ENCODE measurements around the gene COLEC11.
"Not testable (repeated sequence)": the region's sequence is repeated elsewhere in the genome, so short reads cannot be mapped to it uniquely, and the experiment has no call there.

Gene COLEC11

DNA sequence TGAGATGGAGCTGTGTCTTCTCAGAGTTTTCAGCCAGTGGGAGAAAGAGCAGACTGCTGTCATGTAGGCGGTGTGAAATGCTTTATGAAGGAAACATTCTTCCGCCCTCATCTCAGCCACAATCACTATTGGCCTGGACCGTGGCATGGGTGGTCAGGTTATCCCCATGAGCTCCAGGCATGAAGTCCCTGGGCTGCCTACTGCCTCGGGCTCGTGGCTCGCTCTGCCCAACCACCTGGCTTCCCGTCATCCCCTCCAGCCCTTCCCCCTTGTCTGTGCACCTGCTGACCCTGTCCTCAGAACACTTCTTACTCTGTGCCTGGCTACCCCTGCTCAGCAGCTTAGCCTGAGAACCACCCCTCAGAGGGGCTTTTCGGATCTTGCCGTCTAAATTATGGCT, 15.5 kb downstream of the COLEC11 start:
- H3K9me3 ChIP-seq (ENCODE audit: low read length) = no peaks in the 10 kb centered on the region
- no peak overlapping the region for H3K27ac ChIP-seq (ENCODE audit: low read depth, low read length)
- no peaks in the 10 kb centered on the region for H3K27me3 ChIP-seq (ENCODE audit: control insufficient read depth in 1 of 2, insufficient read depth in 2 of 2, low read length in 2 of 2)
- H3K9ac ChIP-seq (ENCODE audit: low read length) = no peak overlapping the region
- no peak overlapping the region for H3K4me3 ChIP-seq (ENCODE audit: low read depth in 1 of 2, low read length in 2 of 2)
- H3K4me1 ChIP-seq (ENCODE audit: insufficient read depth, low read length) = no peaks in the 10 kb centered on the region
- no peaks in the 10 kb centered on the region for H3K36me3 ChIP-seq (ENCODE audit: insufficient read depth, low read length)

GRCh38 chr2:3610881-3611505, 16.1 kb downstream of the COLEC11 start:
- no peaks in the 10 kb centered on the region for H3K27me3 ChIP-seq (ENCODE audit: control insufficient read depth in 1 of 2, insufficient read depth in 2 of 2, low read length in 2 of 2)
- H3K4me1 ChIP-seq (ENCODE audit: insufficient read depth, low read length) = no peaks in the 10 kb centered on the region
- no peaks in the 10 kb centered on the region for H3K36me3 ChIP-seq (ENCODE audit: insufficient read depth, low read length)

DNA sequence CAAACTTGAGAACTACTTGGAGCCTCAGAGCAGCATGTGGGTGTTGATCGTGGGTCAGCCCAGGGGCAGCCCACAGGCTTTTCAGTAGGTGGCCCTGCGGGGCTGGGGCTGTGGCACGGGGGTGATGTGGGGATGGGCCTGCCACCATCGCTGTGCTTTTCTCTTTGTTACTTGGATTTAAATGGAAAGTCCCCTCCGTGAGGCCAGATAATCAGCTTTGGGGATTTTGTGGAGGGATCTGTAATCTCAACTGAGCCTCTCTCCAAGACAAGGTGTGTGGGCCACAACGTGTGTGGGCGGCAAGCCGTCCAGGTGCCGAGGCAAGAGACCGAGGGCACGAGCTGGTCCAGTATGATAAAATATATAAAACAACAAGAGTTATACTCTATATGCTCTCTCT, 16.7 kb downstream of the COLEC11 start:
- Histone ChIP-seq H3K9me3 (ENCODE audit: low read length) (no peaks in the 10 kb centered on the region), H3K36me3 (ENCODE audit: insufficient read depth, low read length) (no peaks in the 10 kb centered on the region), H3K4me3 (ENCODE audit: low read depth in 1 of 2, low read length in 2 of 2) (no peak overlapping the region), H3K27ac (ENCODE audit: low read depth, low read length) (no peak overlapping the region), H3K9ac (ENCODE audit: low read length) (no peak overlapping the region), H3K4me1 (ENCODE audit: insufficient read depth, low read length) (no peaks in the 10 kb centered on the region), H3K27me3 (ENCODE audit: control insufficient read depth in 1 of 2, insufficient read depth in 2 of 2, low read length in 2 of 2) (no peaks in the 10 kb centered on the region)

More at GRCh38 chr2:3610881-3611505, 16.1 kb downstream of the COLEC11 start:
- Histone ChIP-seq H3K9ac (ENCODE audit: low read length) (no peak overlapping the region), H3K4me3 (ENCODE audit: low read depth in 1 of 2, low read length in 2 of 2) (no peak overlapping the region), H3K9me3 (ENCODE audit: low read length) (no peaks in the 10 kb centered on the region), H3K27ac (ENCODE audit: low read depth, low read length) (no peak overlapping the region)

DNA sequence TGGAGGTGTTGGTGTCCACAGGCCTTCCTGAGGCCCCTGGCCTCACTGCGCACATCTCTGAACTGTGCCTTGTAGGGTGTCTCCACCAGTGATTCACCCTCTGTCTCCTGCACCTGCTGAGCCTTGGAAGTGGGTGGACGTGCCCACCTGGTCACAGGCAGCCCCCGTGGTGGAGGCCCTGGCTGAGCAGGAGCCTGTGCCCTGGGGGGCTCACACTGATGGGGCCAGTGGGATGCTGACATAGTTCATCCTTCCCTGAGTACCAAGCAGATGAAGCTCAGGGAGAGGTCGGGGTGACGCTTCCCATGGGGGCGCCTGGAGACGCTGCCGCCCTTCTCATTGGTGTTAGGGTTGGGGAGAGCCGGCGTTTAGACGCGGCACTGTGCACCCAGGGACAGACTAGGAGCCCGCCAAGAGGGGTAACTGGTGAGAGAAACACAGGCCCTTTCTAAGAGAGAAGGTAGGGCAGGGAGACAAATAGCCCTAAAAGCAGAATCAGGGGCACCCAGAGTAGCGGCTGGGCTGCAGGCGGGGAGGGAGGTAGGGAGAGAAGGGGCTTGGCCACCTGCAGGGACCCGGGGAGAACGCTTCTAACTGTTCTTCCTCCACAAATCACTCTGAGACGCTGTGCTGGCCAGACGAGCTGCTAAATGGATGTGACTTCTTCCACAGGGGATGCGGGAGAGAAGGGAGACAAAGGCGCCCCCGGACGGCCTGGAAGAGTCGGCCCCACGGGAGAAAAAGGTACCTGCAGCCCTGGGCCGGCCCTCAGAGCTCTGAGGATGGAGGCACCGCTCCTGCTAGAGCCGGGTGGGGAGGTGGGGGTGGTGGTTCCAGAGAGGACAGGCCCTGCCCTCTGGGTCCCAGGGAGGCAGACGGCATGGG, 18.0 kb downstream of the COLEC11 start:
- no peaks in the 10 kb centered on the region for H3K4me1 ChIP-seq (ENCODE audit: insufficient read depth, low read length)
- H3K27me3 ChIP-seq (ENCODE audit: control insufficient read depth in 1 of 2, insufficient read depth in 2 of 2, low read length in 2 of 2) = no peaks in the 10 kb centered on the region
- H3K4me3 ChIP-seq (ENCODE audit: low read depth in 1 of 2, low read length in 2 of 2) = no peak overlapping the region
- H3K36me3 ChIP-seq (ENCODE audit: insufficient read depth, low read length) = no peaks in the 10 kb centered on the region
- no peak overlapping the region for H3K9ac ChIP-seq (ENCODE audit: low read length)
- H3K9me3 ChIP-seq (ENCODE audit: low read length) = no peaks in the 10 kb centered on the region
- no peak overlapping the region for H3K27ac ChIP-seq (ENCODE audit: low read depth, low read length)

DNA sequence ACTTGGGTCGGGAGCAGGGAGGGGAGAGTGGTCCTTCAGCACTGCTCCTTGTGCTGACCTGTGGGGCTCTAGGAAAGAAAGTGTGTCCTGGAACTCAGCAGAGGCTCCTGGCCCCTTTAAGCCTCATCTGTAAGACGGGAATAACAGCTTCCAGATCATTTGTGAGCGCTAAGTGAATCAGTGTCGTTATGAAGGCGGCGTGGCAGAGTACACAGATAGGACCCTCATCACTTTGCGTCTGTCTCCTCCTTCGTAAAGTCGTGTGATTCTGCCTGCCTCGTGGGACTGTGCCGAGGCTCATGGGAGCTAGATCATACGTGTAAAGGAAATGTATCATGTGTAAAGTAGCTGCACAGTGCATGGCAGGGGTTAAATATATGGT, 18.6 kb downstream of the COLEC11 start:
- no peaks in the 10 kb centered on the region for H3K27me3 ChIP-seq (ENCODE audit: control insufficient read depth in 1 of 2, insufficient read depth in 2 of 2, low read length in 2 of 2)
- no peaks in the 10 kb centered on the region for H3K9me3 ChIP-seq (ENCODE audit: low read length)
- H3K9ac ChIP-seq (ENCODE audit: low read length) = no peak overlapping the region
- H3K4me1 ChIP-seq (ENCODE audit: insufficient read depth, low read length) = no peaks in the 10 kb centered on the region
- H3K36me3 ChIP-seq (ENCODE audit: insufficient read depth, low read length) = no peaks in the 10 kb centered on the region
- H3K27ac ChIP-seq (ENCODE audit: low read depth, low read length) = no peak overlapping the region
- no peak overlapping the region for H3K4me3 ChIP-seq (ENCODE audit: low read depth in 1 of 2, low read length in 2 of 2)

DNA sequence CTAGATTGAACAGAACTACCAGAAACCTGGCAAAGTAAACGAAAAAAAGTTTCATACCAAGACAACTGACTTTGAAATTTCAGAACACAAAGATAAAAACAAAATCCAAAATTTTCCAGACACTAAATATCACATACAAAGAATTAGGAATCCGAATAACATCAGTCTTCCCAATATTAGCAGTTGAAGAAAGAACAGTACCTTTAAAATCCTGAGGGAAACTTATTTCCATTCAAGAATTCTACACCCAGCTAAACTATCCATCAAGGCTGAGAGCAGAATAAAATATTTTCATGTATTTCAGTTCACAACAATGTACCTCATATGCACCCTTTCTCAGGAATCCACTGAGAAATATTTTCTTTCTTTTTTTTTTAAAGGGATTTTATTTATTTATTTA, 19.8 kb downstream of the COLEC11 start:
- not testable (repeated sequence) for H3K9ac ChIP-seq (ENCODE audit: low read length); H3K4me1 ChIP-seq (ENCODE audit: insufficient read depth, low read length); H3K27me3 ChIP-seq (ENCODE audit: control insufficient read depth in 1 of 2, insufficient read depth in 2 of 2, low read length in 2 of 2); H3K9me3 ChIP-seq (ENCODE audit: low read length); H3K36me3 ChIP-seq (ENCODE audit: insufficient read depth, low read length); H3K27ac ChIP-seq (ENCODE audit: low read depth, low read length); H3K4me3 ChIP-seq (ENCODE audit: low read depth in 1 of 2, low read length in 2 of 2)

DNA sequence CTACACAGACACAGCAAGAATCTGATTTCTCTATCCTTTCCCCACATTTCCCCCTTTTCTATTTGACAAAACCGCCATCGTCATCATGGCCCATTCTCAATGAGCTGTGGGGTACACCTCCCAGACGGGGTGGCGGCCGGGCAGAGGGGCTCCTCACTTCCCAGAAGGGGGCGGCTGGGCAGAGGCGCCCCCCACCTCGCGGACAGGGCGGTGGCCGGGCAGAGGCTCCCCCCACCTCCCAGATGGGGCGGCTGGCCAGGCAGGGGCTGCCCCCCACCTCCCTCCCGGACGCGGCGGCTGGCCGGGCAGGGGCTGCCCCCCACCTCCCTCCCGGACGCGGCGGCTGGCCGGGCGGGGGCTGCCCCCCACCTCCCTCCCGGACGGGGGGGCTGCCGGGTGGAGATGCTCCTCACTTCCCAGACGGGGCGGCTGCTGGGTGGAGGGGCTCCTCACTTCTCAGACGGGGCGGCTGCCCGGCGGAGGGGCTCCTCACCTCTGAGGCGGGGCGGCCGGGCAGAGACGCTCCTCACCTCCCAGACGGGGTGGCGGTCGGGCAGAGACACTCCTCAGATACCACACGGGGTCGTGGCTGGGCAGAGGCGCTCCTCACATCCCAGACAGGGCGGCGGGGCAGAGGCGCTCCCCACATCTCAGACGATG, 20.8 kb downstream of the COLEC11 start:
- H3K4me1 ChIP-seq (ENCODE audit: insufficient read depth, low read length); H3K9ac ChIP-seq (ENCODE audit: low read length); H3K4me3 ChIP-seq (ENCODE audit: low read depth in 1 of 2, low read length in 2 of 2); H3K27ac ChIP-seq (ENCODE audit: low read depth, low read length); H3K27me3 ChIP-seq (ENCODE audit: control insufficient read depth in 1 of 2, insufficient read depth in 2 of 2, low read length in 2 of 2); H3K36me3 ChIP-seq (ENCODE audit: insufficient read depth, low read length); H3K9me3 ChIP-seq (ENCODE audit: low read length): not testable (repeated sequence)

DNA sequence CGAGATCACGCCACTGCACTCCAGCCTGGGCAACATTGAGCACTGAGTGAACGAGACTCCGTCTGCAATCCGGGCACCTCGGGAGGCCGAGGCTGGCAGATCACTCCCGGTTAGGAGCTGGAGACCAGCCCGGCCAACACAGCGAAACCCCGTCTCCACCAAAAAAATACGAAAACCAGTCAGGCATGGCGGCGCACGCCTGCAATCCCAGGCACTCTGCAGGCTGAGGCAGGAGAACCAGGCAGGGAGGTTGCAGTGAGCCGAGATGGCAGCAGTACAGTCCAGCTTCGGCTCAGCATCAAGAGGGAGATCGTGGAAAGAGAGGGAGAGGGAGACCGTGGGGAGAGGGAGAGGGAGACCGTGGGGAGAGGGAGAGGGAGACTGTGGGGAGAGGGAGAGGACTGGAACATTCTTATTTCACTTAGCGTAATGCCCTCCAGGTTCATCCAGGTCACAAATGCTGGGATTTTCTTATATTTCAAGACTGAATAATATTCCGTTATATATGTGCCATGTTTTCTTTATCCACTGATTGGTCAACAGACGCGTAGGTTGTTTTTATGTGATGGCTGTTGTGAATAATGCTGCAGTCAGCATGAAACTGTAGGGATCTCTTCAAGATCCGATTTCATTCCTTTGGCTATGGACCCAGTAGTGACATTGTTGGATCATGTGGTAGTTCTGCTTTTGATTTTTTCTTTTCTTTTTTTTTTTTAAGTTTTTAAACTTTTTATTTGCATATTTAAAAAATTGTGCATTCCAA, 21.7 kb downstream of the COLEC11 start:
- H3K4me1 ChIP-seq (ENCODE audit: insufficient read depth, low read length); H3K9me3 ChIP-seq (ENCODE audit: low read length); H3K9ac ChIP-seq (ENCODE audit: low read length); H3K27me3 ChIP-seq (ENCODE audit: control insufficient read depth in 1 of 2, insufficient read depth in 2 of 2, low read length in 2 of 2); H3K27ac ChIP-seq (ENCODE audit: low read depth, low read length); H3K36me3 ChIP-seq (ENCODE audit: insufficient read depth, low read length); H3K4me3 ChIP-seq (ENCODE audit: low read depth in 1 of 2, low read length in 2 of 2): not testable (repeated sequence)

DNA sequence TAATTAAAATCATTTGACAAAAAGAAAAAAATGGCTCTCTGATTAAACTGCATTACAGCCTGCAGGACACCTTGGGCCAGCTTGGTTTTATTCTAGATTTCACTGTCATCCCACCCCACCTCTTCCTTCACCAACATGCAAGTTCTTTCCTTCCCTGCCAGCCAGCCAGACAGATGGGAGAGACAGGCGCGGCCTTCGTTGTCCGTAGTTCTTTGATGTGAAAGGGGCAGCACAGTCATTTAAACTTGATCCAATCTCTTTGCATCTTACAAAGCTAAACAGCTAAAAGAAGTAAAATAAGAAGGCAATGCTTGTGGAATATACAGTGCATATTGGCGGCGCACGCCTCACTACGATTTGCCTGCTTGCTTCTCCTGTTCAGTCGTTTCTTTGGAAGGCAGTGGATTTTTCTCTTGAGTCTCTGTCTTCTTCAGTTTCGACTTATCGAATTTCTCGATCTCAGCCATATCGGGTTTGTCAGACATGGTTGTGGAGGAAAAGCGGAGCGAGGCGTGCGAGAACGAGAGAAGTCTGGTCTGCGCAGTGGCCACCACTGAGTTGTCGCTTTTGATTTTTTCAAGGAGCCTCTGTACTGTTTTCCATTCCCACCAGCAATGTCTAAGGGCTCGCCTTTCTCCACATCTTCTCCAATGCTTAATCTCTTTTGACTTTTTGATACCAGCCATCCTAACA, 22.4 kb downstream of the COLEC11 start:
- Histone ChIP-seq H3K27ac (ENCODE audit: low read depth, low read length) (no peak overlapping the region), H3K36me3 (ENCODE audit: insufficient read depth, low read length) (no peaks in the 10 kb centered on the region), H3K9ac (ENCODE audit: low read length) (no peak overlapping the region), H3K4me1 (ENCODE audit: insufficient read depth, low read length) (no peaks in the 10 kb centered on the region), H3K9me3 (ENCODE audit: low read length) (no peaks in the 10 kb centered on the region), H3K27me3 (ENCODE audit: control insufficient read depth in 1 of 2, insufficient read depth in 2 of 2, low read length in 2 of 2) (no peaks in the 10 kb centered on the region), H3K4me3 (ENCODE audit: low read depth in 1 of 2, low read length in 2 of 2) (no peak overlapping the region)

DNA sequence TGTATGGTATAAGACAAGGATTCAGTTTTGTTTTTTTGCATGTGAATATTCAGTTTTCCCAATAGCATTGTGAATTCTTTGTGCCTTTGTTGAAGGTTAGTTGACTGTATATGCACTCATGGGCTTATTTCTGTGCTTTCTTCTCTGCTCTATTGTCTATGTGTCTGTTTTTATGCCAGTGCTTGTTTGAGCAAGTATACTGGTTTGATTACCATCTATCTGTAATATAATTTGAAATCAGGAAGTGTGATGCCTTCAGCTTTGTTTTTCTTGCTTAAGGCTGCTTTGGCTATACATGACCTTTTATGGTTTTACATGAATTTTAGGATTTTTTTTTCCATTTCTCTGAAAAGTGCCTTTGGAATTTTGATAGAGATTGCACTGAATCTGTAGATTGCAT, 23.5 kb downstream of the COLEC11 start:
- no peaks in the 10 kb centered on the region for H3K36me3 ChIP-seq (ENCODE audit: insufficient read depth, low read length)
- no peaks in the 10 kb centered on the region for H3K4me1 ChIP-seq (ENCODE audit: insufficient read depth, low read length)
- no peak overlapping the region for H3K4me3 ChIP-seq (ENCODE audit: low read depth in 1 of 2, low read length in 2 of 2)
- no peak overlapping the region for H3K27ac ChIP-seq (ENCODE audit: low read depth, low read length)
- no peaks in the 10 kb centered on the region for H3K27me3 ChIP-seq (ENCODE audit: control insufficient read depth in 1 of 2, insufficient read depth in 2 of 2, low read length in 2 of 2)
- no peaks in the 10 kb centered on the region for H3K9me3 ChIP-seq (ENCODE audit: low read length)
- no peak overlapping the region for H3K9ac ChIP-seq (ENCODE audit: low read length)

DNA sequence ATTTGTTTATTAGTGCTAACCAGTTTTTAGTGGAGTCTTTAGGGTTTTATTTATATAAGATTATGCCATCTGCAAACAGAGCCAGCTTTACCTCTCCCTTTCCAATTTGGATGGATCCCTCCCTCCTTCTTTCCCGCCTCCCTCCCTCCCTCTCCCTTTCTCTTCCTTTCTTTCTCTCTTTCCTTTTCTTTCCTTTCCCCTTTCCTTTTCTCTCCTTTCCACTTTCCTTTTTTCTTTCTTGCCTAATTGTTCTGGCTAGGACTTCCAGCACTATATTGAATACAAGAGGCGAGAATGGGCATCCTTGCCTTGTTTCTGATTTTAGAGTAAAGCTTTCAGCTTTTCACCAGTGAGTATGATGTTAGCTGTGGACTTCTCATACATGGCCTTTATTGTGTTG, 24.1 kb downstream of the COLEC11 start:
- Histone ChIP-seq H3K4me3 (ENCODE audit: low read depth in 1 of 2, low read length in 2 of 2) (no peak overlapping the region), H3K9ac (ENCODE audit: low read length) (no peak overlapping the region), H3K4me1 (ENCODE audit: insufficient read depth, low read length) (no peaks in the 10 kb centered on the region), H3K36me3 (ENCODE audit: insufficient read depth, low read length) (no peaks in the 10 kb centered on the region), H3K9me3 (ENCODE audit: low read length) (no peaks in the 10 kb centered on the region), H3K27ac (ENCODE audit: low read depth, low read length) (no peak overlapping the region), H3K27me3 (ENCODE audit: control insufficient read depth in 1 of 2, insufficient read depth in 2 of 2, low read length in 2 of 2) (no peaks in the 10 kb centered on the region)

Data from muscle layer of colon (tissue), 2 donors.